Panc1 (cell line): ENCODE data around the gene VTI1B. TPM values are rescaled to one million over a fixed set of nuclear protein-coding genes. Genes with fewer than 3 reads are reported as not detected.

ENCODE experiments used
- ATAC-seq: fragments of 200-7000 bp; cut with Tn5 transposase; 2 replicates; pipeline ENCODE4 v1.9.1; 2020; ENCODE audit warnings: mild to moderate bottlenecking, moderate library complexity
- BruUV-seq: library from RNA; stranded (reverse); fragments of 400-500 nt; replicated peaks from 2 replicates; lab custom pipeline; 2021; lab: Mats Ljungman, UMichigan
- CTCF ChIA-PET: fragments of 300-600 bp; sonication (Branson Sonifier 250); formaldehyde crosslinking; loops from one replicate; lab custom pipeline; 2022; ENCODE audit warnings: antibody characterized with exemption; lab: Charles Lee
- POLR2A ChIA-PET: fragments of 300-600 bp; sonication (Branson Sonifier 250); formaldehyde crosslinking; loops from one replicate; lab custom pipeline; 2022; ENCODE audit warnings: antibody characterized with exemption; lab: Charles Lee
- DNase-seq: peaks from one replicate; pipeline ENCODE4 v3.0.0-alpha.2; 2010; ENCODE audit warnings: low read depth, low spot score
- H3K27ac ChIP-seq: 2 replicates; pipeline ENCODE4 v1.5.1; 2011; ENCODE audit warnings: mild to moderate bottlenecking, low read length, inconsistent platforms
- H3K27me3 ChIP-seq: fragments of 200-500 bp; sonication (Bioruptor generic); 2 replicates; pipeline ENCODE4 v1.6.0; 2014; ENCODE audit warnings: low read length, inconsistent platforms; ENCODE audit not compliant: control insufficient read depth, insufficient read depth
- H3K36me3 ChIP-seq: fragments of 200-500 bp; sonication (Bioruptor generic); 2 replicates; pipeline ENCODE4 v1.5.1; 2014; ENCODE audit warnings: inconsistent platforms, mild to moderate bottlenecking, low read length, moderate library complexity; ENCODE audit not compliant: control insufficient read depth, insufficient read depth
- H3K4me1 ChIP-seq: 2 replicates; pipeline ENCODE4 v1.5.1; 2011; ENCODE audit warnings: inconsistent platforms, mild to moderate bottlenecking, low read length, moderate library complexity; ENCODE audit not compliant: control insufficient read depth, insufficient read depth
- H3K4me3 ChIP-seq, 2 experiments: 2 replicates each; pipeline ENCODE4 v1.5.1; 2011 to 2012; ENCODE audit warnings: low read depth in 2 of 2, low read length in 2 of 2, mild to moderate bottlenecking in 2 of 2, inconsistent platforms in 1 of 2, moderate library complexity in 1 of 2
- H3K9me3 ChIP-seq: fragments of 200-500 bp; sonication (Bioruptor generic); 2 replicates; pipeline ENCODE4 v1.5.1; 2014; ENCODE audit warnings: low read depth, mild to moderate bottlenecking, inconsistent platforms, low read length, moderate library complexity; ENCODE audit not compliant: control insufficient read depth, insufficient read depth
- CTCF ChIP-seq: fragments of 450-650 bp; IDR thresholded peaks from 2 replicates; pipeline ENCODE4 v1.5.1; 2017; ENCODE audit warnings: mild to moderate bottlenecking
- POLR2AphosphoS5 ChIP-seq: IDR thresholded peaks from 2 replicates; pipeline ENCODE4 v1.6.1; 2012; ENCODE audit warnings: mild to moderate bottlenecking, low read depth, low read length, moderate library complexity
- REST ChIP-seq, 2 experiments: IDR thresholded peaks; 2 replicates each; pipeline ENCODE4 v1.6.1; 2011 to 2012; ENCODE audit warnings: low read depth in 2 of 2, control low read depth in 1 of 2, low read length in 1 of 2, mild to moderate bottlenecking in 1 of 2, moderate library complexity in 1 of 2; ENCODE audit not compliant: insufficient read depth in 1 of 2
- SIN3A ChIP-seq: IDR thresholded peaks from 2 replicates; pipeline ENCODE4 v1.6.1; 2012; ENCODE audit warnings: low read depth, mild to moderate bottlenecking, low read length, moderate library complexity, borderline replicate concordance; ENCODE audit not compliant: insufficient read depth
- TCF7L2 ChIP-seq: IDR thresholded peaks from 2 replicates; pipeline ENCODE4 v1.6.1; 2011; ENCODE audit warnings: mild to moderate bottlenecking, low read depth, low read length, inconsistent platforms
- in situ Hi-C: cut with HindIII; loops from 2 replicates; pipeline ENCODE4 v1.10.0; 2016; ENCODE audit warnings: low sequenced_read_pairs, low pct_unique_long_range_greater_than_20kb
- intact Hi-C: fragments of 100-400 bp; cut with micrococcal nuclease; formaldehyde crosslinking; loops from one replicate; pipeline ENCODE4 v1.10.0; 2022; ENCODE audit not compliant: unreplicated experiment
- total RNA-seq: library from RNA; stranded (reverse); gene quantifications from one replicate; pipeline ENCODE4 v1.2.1, GENCODE V29; 2021; ENCODE audit not compliant: unreplicated experiment

VTI1B gene
- total RNA-seq, 1 experiment from 2014 or later, result 84.9 TPM

- no TSS peak for BruUV-seq
- ATAC-seq, result no peak
- TF ChIP-seq SIN3A, result no peak
- Histone ChIP-seq H3K27me3 (no peaks in the 10 kb centered on the region), H3K27ac (no peak overlapping the region), H3K4me1 (no peaks in the 10 kb centered on the region), H3K9me3 (no peaks in the 10 kb centered on the region), H3K36me3 (peaks cover 3% of the 10 kb centered on the region; the same call in 1 of the 2 replicates), H3K4me3 (no peak overlapping the region)
- CTCF ChIA-PET, result no interaction called here
- no peak for DNase-seq
- POLR2A ChIA-PET, result no interaction called here
- intact Hi-C loops (no loop called here), in situ Hi-C loops (no loop called here)
Measured at GRCh38 chr14:67645414-67645813, 29.0 kb downstream of the VTI1B start.

- no peak overlapping the region for H3K27ac ChIP-seq
- DNase-seq (no peak), ATAC-seq (no peak)
- TF ChIP-seq SIN3A (no peak), REST (IDR thresholded peaks at IDR 0.05; ENCODE audit: insufficient read depth in 1 of 2, low read depth in 2 of 2, low read length in 1 of 2) (no peak), TCF7L2 (no peak), POLR2AphosphoS5 (no peak), CTCF (no peak)
- intact Hi-C loops, result no loop called here
- no peaks in the 10 kb centered on the region for H3K4me1 ChIP-seq
- ChIA-PET CTCF (no interaction called here), POLR2A (no interaction called here)
- no peaks in the 10 kb centered on the region for H3K27me3 ChIP-seq
- no peak overlapping the region for H3K4me3 ChIP-seq
- no TSS peak for BruUV-seq
- H3K36me3 ChIP-seq, result no peaks in the 10 kb centered on the region
- in situ Hi-C loops, result no loop called here
- H3K9me3 ChIP-seq, result no peaks in the 10 kb centered on the region
Measured at GRCh38 chr14:67644428-67644827, 30.0 kb downstream of the VTI1B start.

- CTCF ChIA-PET, result no interaction called here
- DNase-seq (no peak), ATAC-seq (no peak)
- H3K4me3 ChIP-seq, result no peak overlapping the region
- no peak for TF ChIP-seq SIN3A
- no peak for TF ChIP-seq TCF7L2
- TF ChIP-seq POLR2AphosphoS5, result no peak
- no peak for TF ChIP-seq REST (IDR thresholded peaks at IDR 0.05; ENCODE audit: insufficient read depth in 1 of 2, low read depth in 2 of 2, low read length in 1 of 2)
- no peak overlapping the region for H3K27ac ChIP-seq
- POLR2A ChIA-PET, result no interaction called here
- in situ Hi-C loops (no loop called here), intact Hi-C loops (no loop called here)
- no peaks in the 10 kb centered on the region for H3K36me3 ChIP-seq
- no TSS peak for BruUV-seq
- H3K4me1 ChIP-seq, result no peaks in the 10 kb centered on the region
- H3K27me3 ChIP-seq, result no peaks in the 10 kb centered on the region
- H3K9me3 ChIP-seq, result no peaks in the 10 kb centered on the region
Measured at GRCh38 chr14:67643713-67644112, 30.7 kb downstream of the VTI1B start.
